Esophagus muscularis mucosa (tissue), 3 donors: ENCODE data around the gene LMNA.

Experiments used
- POLR2AphosphoS5 ChIP-seq, 2 donors: sonication (generic); formaldehyde crosslinking; IDR thresholded peaks; one replicate each; pipeline ENCODE4 v1.6.1; 2017; ENCODE audit warnings: antibody characterized with exemption in 2 of 2
- TF ChIP-seq, protein P1 (sequence below), 3 experiments: fragments of 200-600 bp in 2 of 3; fragments of 450-650 bp in 1 of 3; sonication (generic) in 2 of 3; IDR thresholded peaks; one replicate each; pipeline ENCODE4 v1.5.1; 2017 to 2019; ENCODE audit warnings: antibody characterized with exemption in 3 of 3, mild to moderate bottlenecking in 2 of 3, moderate library complexity in 1 of 3

DNA sequence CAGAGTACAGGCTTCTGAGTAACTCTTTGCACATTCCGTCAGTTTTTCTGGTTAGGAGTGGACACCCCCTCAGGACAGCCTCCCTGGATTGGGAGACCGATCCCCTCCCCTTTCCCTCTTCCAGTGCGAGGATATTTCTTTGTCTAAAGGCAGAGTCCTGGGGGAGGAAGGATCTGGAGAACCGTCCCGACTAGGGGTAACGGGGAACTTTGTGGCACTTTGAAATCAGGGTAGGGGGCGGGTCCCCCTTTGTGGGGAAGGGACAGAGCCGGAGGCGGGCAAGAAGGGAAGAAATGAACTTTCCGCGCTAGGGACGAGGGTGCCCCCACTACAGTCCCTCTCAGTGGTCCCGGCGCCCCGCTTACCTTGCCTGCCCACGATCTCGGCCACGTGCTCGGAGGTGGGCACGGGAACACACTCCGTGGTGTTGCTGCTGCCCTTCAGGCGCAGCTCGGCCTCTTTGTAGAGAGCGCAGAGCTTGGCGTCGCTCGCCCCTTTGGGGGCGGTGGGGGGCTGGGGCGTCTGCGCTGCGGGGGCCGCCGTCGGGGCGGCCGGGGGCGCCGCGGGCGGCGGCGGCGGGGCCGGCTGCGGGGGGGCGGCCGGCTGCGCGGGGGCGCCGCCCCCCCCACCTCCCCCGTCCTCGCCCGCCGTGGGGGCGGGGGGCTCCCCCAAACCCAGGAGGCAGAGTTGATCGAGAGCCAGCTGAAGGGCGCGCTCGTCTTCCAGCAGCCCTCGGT lies 33.2 kb upstream of the LMNA start:
- no peak for TF ChIP-seq POLR2AphosphoS5 (IDR thresholded peaks at IDR 0.05)
- TF ChIP-seq, protein P1, sequence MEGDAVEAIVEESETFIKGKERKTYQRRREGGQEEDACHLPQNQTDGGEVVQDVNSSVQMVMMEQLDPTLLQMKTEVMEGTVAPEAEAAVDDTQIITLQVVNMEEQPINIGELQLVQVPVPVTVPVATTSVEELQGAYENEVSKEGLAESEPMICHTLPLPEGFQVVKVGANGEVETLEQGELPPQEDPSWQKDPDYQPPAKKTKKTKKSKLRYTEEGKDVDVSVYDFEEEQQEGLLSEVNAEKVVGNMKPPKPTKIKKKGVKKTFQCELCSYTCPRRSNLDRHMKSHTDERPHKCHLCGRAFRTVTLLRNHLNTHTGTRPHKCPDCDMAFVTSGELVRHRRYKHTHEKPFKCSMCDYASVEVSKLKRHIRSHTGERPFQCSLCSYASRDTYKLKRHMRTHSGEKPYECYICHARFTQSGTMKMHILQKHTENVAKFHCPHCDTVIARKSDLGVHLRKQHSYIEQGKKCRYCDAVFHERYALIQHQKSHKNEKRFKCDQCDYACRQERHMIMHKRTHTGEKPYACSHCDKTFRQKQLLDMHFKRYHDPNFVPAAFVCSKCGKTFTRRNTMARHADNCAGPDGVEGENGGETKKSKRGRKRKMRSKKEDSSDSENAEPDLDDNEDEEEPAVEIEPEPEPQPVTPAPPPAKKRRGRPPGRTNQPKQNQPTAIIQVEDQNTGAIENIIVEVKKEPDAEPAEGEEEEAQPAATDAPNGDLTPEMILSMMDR (IDR thresholded peaks at IDR 0.05) = no peak
